Kasumi-1 (cell line): ENCODE data around the gene RNF14.
A peak's percentile ranks its signal among the peaks of the same experiment; 100 is the strongest.

Experiments
- DNase-seq, 2 experiments: peaks; one replicate each; lab custom pipeline; 2025; lab: John Stamatoyannopoulos, UW

Gene RNF14

GRCh38 chr5:141947316-141947715, 21.6 kb upstream of the RNF14 start:
- DNase-seq, result no peak

GRCh38 chr5:141948812-141949211, 20.1 kb upstream of the RNF14 start:
- no peak for DNase-seq

- no peak for DNase-seq
Observed at GRCh38 chr5:141949511-141949910, 19.4 kb upstream of the RNF14 start.

- no peak for DNase-seq
Observed at GRCh38 chr5:141950207-141951005, 18.5 kb upstream of the RNF14 start.

GRCh38 chr5:141951332-141951781, 17.5 kb upstream of the RNF14 start:
- DNase-seq, result peak in 1 of 2 experiments; percentile 34

GRCh38 chr5:141952020-141952419, 16.9 kb upstream of the RNF14 start:
- peak; percentile 30 to 38 for DNase-seq

GRCh38 chr5:141954194-141954593, 14.7 kb upstream of the RNF14 start:
- peak; percentile 36 to 53 for DNase-seq

- peak in 1 of 2 experiments; percentile 19 for DNase-seq
Observed at GRCh38 chr5:141957367-141957996, 11.4 kb upstream of the RNF14 start.

- peak; percentile 44 to 74 for DNase-seq
Observed at GRCh38 chr5:141958113-141958512, 10.8 kb upstream of the RNF14 start, which contains the start of gene PCDH12. PCDH12 (minus strand) TSS chr5:141958202; CDS start chr5:141957851, 351 bp downstream.

GRCh38 chr5:141958546-141959172, 10.2 kb upstream of the RNF14 start:
- DNase-seq, result no peak

- DNase-seq, result peak; percentile 16 to 28
Observed at GRCh38 chr5:141960018-141960417, 8.9 kb upstream of the RNF14 start.

- peak; percentile 95 to 96 for DNase-seq
Observed at GRCh38 chr5:141960449-141961323, 8.2 kb upstream of the RNF14 start.

GRCh38 chr5:141961466-141961865, 7.4 kb upstream of the RNF14 start:
- DNase-seq, result no peak

GRCh38 chr5:141963701-141964100, 5.2 kb upstream of the RNF14 start:
- no peak for DNase-seq

GRCh38 chr5:141965071-141965470, 3.8 kb upstream of the RNF14 start:
- no peak for DNase-seq

- DNase-seq, result no peak
Observed at GRCh38 chr5:141966275-141966962, 2.5 kb upstream of the RNF14 start.

GRCh38 chr5:141966963-141967333, 2.0 kb upstream of the RNF14 start:
- no peak for DNase-seq

- peak; percentile 57 to 61 for DNase-seq
Observed at GRCh38 chr5:141969783-141970771, 1.2 kb downstream of the RNF14 start.

GRCh38 chr5:141973871-141974595, 5.1 kb downstream of the RNF14 start:
- DNase-seq, result no peak
